CD14-positive monocyte (primary cell): ENCODE results near the gene ZMYND10. TPM values are rescaled to one million over a fixed set of nuclear protein-coding genes. Genes with fewer than 3 reads are reported as not detected.
A peak's percentile ranks its signal among the peaks of the same experiment; 100 is the strongest.

Experiments used
- DNase-seq, 3 donors: peaks; one replicate each; pipeline ENCODE4 v3.0.0-alpha.2; 2011 to 2022
- H2AFZ ChIP-seq: 2 replicates; pipeline ENCODE4 v1.6.0; 2012; ENCODE audit warnings: mild to moderate bottlenecking, low read depth, low read length, inconsistent platforms; ENCODE audit not compliant: insufficient read depth, poor library complexity, severe bottlenecking
- H3K27ac ChIP-seq, 2 donors: 1 replicate in 1 of 2; 2 replicates in 1 of 2; pipeline ENCODE4 v1.5.1; 2012 to 2013; ENCODE audit warnings: low read length in 2 of 2, control low read depth in 1 of 2, inconsistent platforms in 1 of 2, low read depth in 1 of 2, mild to moderate bottlenecking in 1 of 2
- H3K27me3 ChIP-seq, 2 donors: one replicate each; pipeline versions ENCODE4 v1.6.0 to v1.6.1; 2011 to 2013; ENCODE audit warnings: low read length in 2 of 2; ENCODE audit not compliant: control insufficient read depth in 2 of 2, insufficient read depth in 2 of 2
- H3K36me3 ChIP-seq, 2 donors: replicated peaks in 1 of 2; 1 replicate in 1 of 2; 2 replicates in 1 of 2; pipeline versions ENCODE4 v1.5.1 to v1.6.1; 2012 to 2013; ENCODE audit warnings: low read length in 2 of 2, control low read depth in 1 of 2, inconsistent platforms in 1 of 2, mild to moderate bottlenecking in 1 of 2; ENCODE audit not compliant: insufficient read depth in 2 of 2, control insufficient read depth in 1 of 2
- H3K4me1 ChIP-seq, 2 donors: 1 replicate in 1 of 2; 2 replicates in 1 of 2; pipeline versions ENCODE4 v1.5.1 to v1.6.1; 2012 to 2013; ENCODE audit warnings: low read length in 2 of 2, control low read depth in 1 of 2, inconsistent platforms in 1 of 2, mild to moderate bottlenecking in 1 of 2, moderate library complexity in 1 of 2; ENCODE audit not compliant: insufficient read depth in 2 of 2, control insufficient read depth in 1 of 2
- H3K4me2 ChIP-seq: replicated peaks from 2 replicates; pipeline ENCODE3; 2012; ENCODE audit warnings: low read length, moderate library complexity, mild to moderate bottlenecking; ENCODE audit not compliant: poor library complexity, severe bottlenecking; ENCODE audit errors: extremely low read depth
- H3K4me3 ChIP-seq, 3 experiments: fragments of 200-600 bp in 1 of 3; sonication (generic) in 1 of 3; replicated peaks in 1 of 3; 1 replicate in 2 of 3; 2 replicates in 1 of 3; pipeline ENCODE4 v1.5.1; 2011 to 2013; ENCODE audit warnings: low read length in 3 of 3, mild to moderate bottlenecking in 3 of 3, control low read depth in 2 of 3, low read depth in 2 of 3, inconsistent platforms in 1 of 3, moderate library complexity in 1 of 3
- H3K79me2 ChIP-seq: 2 replicates; pipeline ENCODE4 v1.6.0; 2012; ENCODE audit warnings: mild to moderate bottlenecking, control low read depth, inconsistent platforms, low read length, moderate library complexity; ENCODE audit not compliant: insufficient read depth
- H3K9ac ChIP-seq: 2 replicates; pipeline ENCODE4 v1.6.0; 2017; ENCODE audit warnings: low read length, mild to moderate bottlenecking; ENCODE audit not compliant: insufficient read depth, poor library complexity, severe bottlenecking
- H3K9me3 ChIP-seq, 2 donors: replicated peaks in 1 of 2; 1 replicate in 1 of 2; 2 replicates in 1 of 2; pipeline versions ENCODE4 v1.5.1 to v1.6.1; 2012 to 2013; ENCODE audit warnings: low read length in 2 of 2, control low read depth in 1 of 2; ENCODE audit not compliant: control insufficient read depth in 1 of 2, insufficient read depth in 1 of 2
- H4K20me1 ChIP-seq: 2 replicates; pipeline ENCODE4 v1.6.0; 2012; ENCODE audit warnings: mild to moderate bottlenecking, low read length, control low read depth, moderate library complexity; ENCODE audit not compliant: insufficient read depth
- H3K27ac Mint-ChIP-seq, 7 donors: one replicate each; pipeline ENCODE4 v1.8.0; 2020; ENCODE audit warnings: mild to moderate bottlenecking in 7 of 7, mixed read lengths in 7 of 7, moderate library complexity in 6 of 7, inconsistent platforms in 2 of 7
- H3K27me3 Mint-ChIP-seq, 3 donors: one replicate each; pipeline ENCODE4 v1.8.0; 2021 to 2022; ENCODE audit warnings: low read depth in 3 of 3, mild to moderate bottlenecking in 3 of 3, mixed read lengths in 3 of 3, moderate library complexity in 3 of 3, inconsistent platforms in 1 of 3
- H3K36me3 Mint-ChIP-seq, 2 donors: one replicate each; pipeline ENCODE4 v1.8.0; 2020; ENCODE audit warnings: mixed read lengths in 2 of 2, inconsistent platforms in 1 of 2, mild to moderate bottlenecking in 1 of 2
- H3K4me1 Mint-ChIP-seq: one replicate; pipeline ENCODE4 v1.8.0; 2020; ENCODE audit warnings: mild to moderate bottlenecking, mixed read lengths
- H3K4me3 Mint-ChIP-seq, 2 donors: one replicate each; pipeline ENCODE4 v1.8.0; 2020; ENCODE audit warnings: mild to moderate bottlenecking in 2 of 2, mixed read lengths in 2 of 2, moderate library complexity in 1 of 2
- H3K9me3 Mint-ChIP-seq, 7 donors: one replicate each; pipeline ENCODE4 v1.8.0; 2020 to 2022; ENCODE audit warnings: mixed read lengths in 7 of 7, mild to moderate bottlenecking in 6 of 7, moderate library complexity in 6 of 7, inconsistent platforms in 2 of 7
- WGBS: methylation state at CpG from one replicate; pipeline ENCODE4 v1.1.5; 2013; ENCODE audit warnings: missing lambda C conversion rate; ENCODE audit not compliant: insufficient coverage; 5-methylcytosine and 5-hydroxymethylcytosine counted together
- intact Hi-C, 2 donors: fragments of 100-400 bp; cut with micrococcal nuclease; formaldehyde crosslinking; loops; one replicate each; pipeline versions ENCODE4 v1.15.0 to v1.15.1; 2023
- polyA plus RNA-seq, 3 donors: library from polyadenylated mRNA; depleted of rRNA in 1 of 3; unstranded in 2 of 3; stranded (reverse) in 1 of 3; fragments of 300-500 nt in 2 of 3; fragments of >200 nt in 1 of 3; fragmentation: Illumina TruSeq in 2 of 3; gene quantifications; 1 replicate in 2 of 3; 2 replicates in 1 of 3; pipeline ENCODE4 v1.2.3, GENCODE V29; 2012 to 2021
- TF ChIP-seq, protein P1 (sequence below): fragments of 200-600 bp; IDR thresholded peaks from one replicate; pipeline ENCODE4 v1.8.0; 2022; ENCODE audit warnings: antibody characterized with exemption, mild to moderate bottlenecking

ZMYND10 gene
- polyA plus RNA-seq, 3 donors = 0.12 to 1.7 (median 0.19) TPM

DNA sequence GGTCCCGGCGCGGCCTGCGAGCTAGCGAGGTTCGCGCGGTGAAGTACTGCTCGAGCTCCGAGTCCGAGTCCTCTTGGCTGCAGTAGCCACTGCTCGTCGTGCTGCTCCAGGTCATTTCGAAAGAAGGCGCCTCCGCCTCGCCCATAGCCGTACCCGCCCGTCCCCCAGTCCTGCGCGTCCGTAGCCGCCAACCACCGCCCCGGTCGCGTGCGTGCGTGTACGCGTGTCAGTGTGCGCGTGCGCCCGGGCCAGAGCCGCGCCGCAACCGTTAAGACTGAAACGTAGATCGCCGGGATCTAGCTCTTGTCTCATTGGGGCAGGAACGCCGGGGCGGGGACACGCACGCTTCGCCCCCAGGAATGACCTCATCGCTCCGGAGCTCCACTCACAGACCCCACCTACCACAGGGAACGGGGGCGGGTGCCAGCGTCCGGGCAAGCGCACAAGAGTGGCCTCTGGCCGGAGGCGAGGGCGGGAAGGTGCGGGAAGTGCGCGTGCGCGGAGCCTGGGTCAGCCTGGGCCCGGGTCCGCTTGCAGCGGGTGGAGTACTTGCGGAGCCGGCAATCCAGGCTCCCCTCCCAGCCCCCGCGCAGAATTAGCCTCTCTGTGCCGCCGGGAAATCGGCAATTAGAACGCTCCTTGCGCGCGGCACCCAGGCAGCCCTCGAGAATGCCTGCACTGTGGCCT is 8.2 kb downstream of the ZMYND10 start:
- Mint-ChIP-seq H3K27me3 (no peaks in the 10 kb centered on the region), H3K9me3 (no peaks in the 10 kb centered on the region), H3K4me1 (peaks cover 62% of the 10 kb centered on the region), H3K36me3 (peaks cover 22 to 45% of the 10 kb centered on the region in 2 donors), H3K27ac (peak overlapping the region; percentile 92 to 99 (median 96)), H3K4me3 (peak overlapping the region; percentile 79 to 96)
- no peaks in the 10 kb centered on the region for H3K9me3 ChIP-seq
- peak overlapping the region; percentile 75 for H2AFZ ChIP-seq
- H3K4me1 ChIP-seq = peaks cover 71 to 76% of the 10 kb centered on the region in 2 donors
- peak overlapping the region; percentile 94 for H3K9ac ChIP-seq
- peak; percentile 98 to 99 (median 98) for DNase-seq
- under 1% methylated on average over 70 of the region's 79 CpGs for WGBS
- no peaks in the 10 kb centered on the region for H3K27me3 ChIP-seq
- peak overlapping the region; percentile 50 to 94 (median 83) for H3K4me3 ChIP-seq
- peaks cover 97% of the 10 kb centered on the region for H3K79me2 ChIP-seq
- peaks cover 49% of the 10 kb centered on the region for H4K20me1 ChIP-seq
- peak overlapping the region; percentile 91 to 98 for H3K27ac ChIP-seq
- TF ChIP-seq, protein P1, sequence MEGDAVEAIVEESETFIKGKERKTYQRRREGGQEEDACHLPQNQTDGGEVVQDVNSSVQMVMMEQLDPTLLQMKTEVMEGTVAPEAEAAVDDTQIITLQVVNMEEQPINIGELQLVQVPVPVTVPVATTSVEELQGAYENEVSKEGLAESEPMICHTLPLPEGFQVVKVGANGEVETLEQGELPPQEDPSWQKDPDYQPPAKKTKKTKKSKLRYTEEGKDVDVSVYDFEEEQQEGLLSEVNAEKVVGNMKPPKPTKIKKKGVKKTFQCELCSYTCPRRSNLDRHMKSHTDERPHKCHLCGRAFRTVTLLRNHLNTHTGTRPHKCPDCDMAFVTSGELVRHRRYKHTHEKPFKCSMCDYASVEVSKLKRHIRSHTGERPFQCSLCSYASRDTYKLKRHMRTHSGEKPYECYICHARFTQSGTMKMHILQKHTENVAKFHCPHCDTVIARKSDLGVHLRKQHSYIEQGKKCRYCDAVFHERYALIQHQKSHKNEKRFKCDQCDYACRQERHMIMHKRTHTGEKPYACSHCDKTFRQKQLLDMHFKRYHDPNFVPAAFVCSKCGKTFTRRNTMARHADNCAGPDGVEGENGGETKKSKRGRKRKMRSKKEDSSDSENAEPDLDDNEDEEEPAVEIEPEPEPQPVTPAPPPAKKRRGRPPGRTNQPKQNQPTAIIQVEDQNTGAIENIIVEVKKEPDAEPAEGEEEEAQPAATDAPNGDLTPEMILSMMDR = no peak
- peaks cover 15 to 40% of the 10 kb centered on the region in 2 donors for H3K36me3 ChIP-seq
- H3K4me2 ChIP-seq = peak overlapping the region; percentile 95
- intact Hi-C loops = loop anchor here (5.0 kb wide), 1 partner anchor 40 kb away; the partner anchor contains the start of genes HYAL3 (in 2 of the 2) and NAA80 (in 2 of the 2)

DNA sequence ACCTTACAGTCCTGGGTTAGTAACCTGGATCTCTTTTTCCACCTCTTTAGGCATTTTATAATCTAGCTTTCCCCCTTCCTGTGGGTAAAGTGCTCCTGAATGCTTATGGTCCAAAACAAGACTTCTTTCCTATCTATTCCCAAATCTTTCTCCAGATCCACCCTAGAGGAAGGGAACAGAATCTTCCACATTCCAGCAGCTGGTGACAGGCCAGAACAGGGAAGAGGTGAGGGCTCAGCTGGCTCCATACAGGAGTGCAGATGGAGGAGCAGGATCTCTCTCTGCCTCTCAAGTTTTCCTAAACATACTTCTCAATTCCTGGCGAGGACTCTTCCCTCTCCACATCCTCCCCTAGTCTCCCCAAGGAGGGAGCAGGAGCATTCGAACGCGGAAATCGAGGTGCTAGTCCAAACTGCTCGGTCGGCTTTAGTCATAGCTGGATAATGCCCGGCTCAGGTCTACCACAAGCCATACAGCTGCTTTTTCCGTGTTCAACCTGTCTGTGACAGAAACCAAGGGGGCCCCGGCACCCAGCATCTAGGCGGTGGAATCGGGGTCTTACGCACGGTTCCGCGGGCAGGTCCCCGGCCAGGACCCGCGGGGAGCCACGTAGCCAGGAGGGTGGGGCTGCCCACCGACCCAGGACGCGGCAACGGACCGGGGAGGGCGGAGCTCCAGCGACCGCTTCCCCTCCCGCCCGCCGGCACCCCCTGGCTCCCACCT is 8.9 kb downstream of the ZMYND10 start:
- Histone ChIP-seq H3K4me1 (peaks cover 64 to 69% of the 10 kb centered on the region in 2 donors), H3K4me2 (peak overlapping the region; percentile 95), H4K20me1 (peaks cover 56% of the 10 kb centered on the region), H3K79me2 (peaks cover 97% of the 10 kb centered on the region), H3K27me3 (no peaks in the 10 kb centered on the region), H3K9ac (peak overlapping the region; percentile 94), H2AFZ (peak overlapping the region; percentile 62), H3K4me3 (peak overlapping the region; percentile 50 to 94 (median 50)), H3K36me3 (peaks cover 21 to 47% of the 10 kb centered on the region in 2 donors), H3K27ac (peak overlapping the region; percentile 84 to 98), H3K9me3 (no peaks in the 10 kb centered on the region)
- peaks cover 55% of the 10 kb centered on the region for H3K4me1 Mint-ChIP-seq
- peak overlapping the region; percentile 90 to 99 (median 95) for H3K27ac Mint-ChIP-seq
- peaks cover 28 to 52% of the 10 kb centered on the region in 2 donors for H3K36me3 Mint-ChIP-seq
- WGBS = 6% methylated on average over 31 of the region's 31 CpGs
- no peaks in the 10 kb centered on the region for H3K27me3 Mint-ChIP-seq
- peak overlapping the region; percentile 79 to 96 for H3K4me3 Mint-ChIP-seq
- DNase-seq = no peak
- TF ChIP-seq, protein P1 = no peak
- intact Hi-C loops = loop anchor here (5.0 kb wide), 1 partner anchor 39 kb away; the partner anchor contains the start of genes HYAL3 (in 2 of the 2) and NAA80 (in 2 of the 2)
- no peaks in the 10 kb centered on the region for H3K9me3 Mint-ChIP-seq
